Peyer's patch (tissue), 4 donors: ENCODE measurements around the gene SUPT3H. TPM values are rescaled to one million over a fixed set of nuclear protein-coding genes. Genes with fewer than 3 reads are reported as not detected.

Source experiments
- DNase-seq, 3 donors: peaks; one replicate each; pipeline ENCODE4 v3.0.0-alpha.2; 2017 to 2019
- H3K27ac ChIP-seq, 4 donors: fragments of 200-600 bp; sonication (generic); one replicate each; pipeline ENCODE4 v1.5.1; 2016 to 2019
- H3K27me3 ChIP-seq, 2 donors: fragments of 200-600 bp; sonication (generic); one replicate each; pipeline ENCODE4 v1.5.1; 2019
- H3K36me3 ChIP-seq, 3 donors: fragments of 200-600 bp; sonication (generic); one replicate each; pipeline ENCODE4 v1.5.1; 2016 to 2019
- H3K4me1 ChIP-seq, 4 donors: fragments of 200-600 bp; sonication (generic); one replicate each; pipeline ENCODE4 v1.5.1; 2016 to 2019
- H3K4me3 ChIP-seq, 4 donors: fragments of 200-600 bp; sonication (generic); 1 replicate in 3 of 4; 2 replicates in 1 of 4; pipeline ENCODE4 v1.5.1; 2016 to 2019; ENCODE audit warnings: mild to moderate bottlenecking in 1 of 4
- H3K9me3 ChIP-seq, 4 donors: fragments of 200-600 bp; sonication (generic); one replicate each; pipeline ENCODE4 v1.5.1; 2016 to 2019; ENCODE audit warnings: mild to moderate bottlenecking in 1 of 4
- POLR2A ChIP-seq, 2 donors: fragments of 450-650 bp; IDR thresholded peaks; one replicate each; pipeline ENCODE4 v1.5.1; 2017; ENCODE audit warnings: antibody characterized with exemption in 2 of 2, mild to moderate bottlenecking in 2 of 2, moderate library complexity in 2 of 2
- total RNA-seq, 4 donors: library from RNA; depleted of rRNA; stranded (reverse); fragments of >200 nt; gene quantifications; one replicate each; pipeline ENCODE4 v1.1.0, GENCODE V29; 2016
- TF ChIP-seq, protein P1 (sequence below), 6 experiments: fragments of 450-650 bp in 4 of 6; fragments of 200-600 bp in 2 of 6; sonication (generic) in 1 of 6; IDR thresholded peaks; one replicate each; pipeline ENCODE4 v1.5.1; 2017 to 2019; ENCODE audit warnings: antibody characterized with exemption in 6 of 6, mild to moderate bottlenecking in 3 of 6, moderate library complexity in 1 of 6

Gene SUPT3H
- total RNA-seq, 4 donors from 2014 or later, result 2.0 to 17.3 (median 2.7) TPM

DNA sequence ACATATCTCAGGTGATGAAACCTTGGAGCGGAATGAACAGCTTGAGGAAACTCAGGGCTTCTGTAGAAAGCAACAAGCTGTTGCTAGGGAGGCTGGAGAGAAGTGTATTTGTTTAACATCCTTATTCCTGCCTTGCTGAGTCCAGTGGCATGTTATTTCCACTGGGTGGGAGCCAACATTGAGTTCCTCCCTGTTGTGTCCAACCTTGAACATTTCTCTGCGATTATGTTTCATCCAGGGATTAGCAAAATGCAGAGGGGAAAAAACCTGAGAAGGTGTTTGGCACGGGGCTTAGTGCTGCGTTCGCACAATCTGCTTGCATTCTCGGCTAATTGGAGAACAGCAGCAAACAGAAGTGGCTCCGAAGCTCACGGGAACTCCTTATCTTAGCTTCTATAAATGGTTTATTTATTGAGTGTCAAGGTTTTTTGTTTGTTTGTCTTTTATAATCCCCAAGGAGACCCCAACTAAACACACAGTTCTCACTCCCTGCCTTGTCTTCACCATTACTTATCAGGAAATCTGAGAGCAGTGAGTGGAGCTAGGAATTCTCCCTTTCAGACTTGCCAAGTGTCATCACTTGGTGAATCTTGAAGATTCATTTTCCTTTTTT lies 577.5 kb downstream of the SUPT3H start:
- Histone ChIP-seq H3K9me3 (no peaks in the 10 kb centered on the region), H3K4me1 (peaks cover 0 to 9% (median 0%) of the 10 kb centered on the region in 4 donors), H3K4me3 (no peak overlapping the region), H3K36me3 (no peaks in the 10 kb centered on the region), H3K27me3 (no peaks in the 10 kb centered on the region), H3K27ac (no peak overlapping the region)
- TF ChIP-seq POLR2A (IDR thresholded peaks at IDR 0.05), result no peak
- TF ChIP-seq, protein P1, sequence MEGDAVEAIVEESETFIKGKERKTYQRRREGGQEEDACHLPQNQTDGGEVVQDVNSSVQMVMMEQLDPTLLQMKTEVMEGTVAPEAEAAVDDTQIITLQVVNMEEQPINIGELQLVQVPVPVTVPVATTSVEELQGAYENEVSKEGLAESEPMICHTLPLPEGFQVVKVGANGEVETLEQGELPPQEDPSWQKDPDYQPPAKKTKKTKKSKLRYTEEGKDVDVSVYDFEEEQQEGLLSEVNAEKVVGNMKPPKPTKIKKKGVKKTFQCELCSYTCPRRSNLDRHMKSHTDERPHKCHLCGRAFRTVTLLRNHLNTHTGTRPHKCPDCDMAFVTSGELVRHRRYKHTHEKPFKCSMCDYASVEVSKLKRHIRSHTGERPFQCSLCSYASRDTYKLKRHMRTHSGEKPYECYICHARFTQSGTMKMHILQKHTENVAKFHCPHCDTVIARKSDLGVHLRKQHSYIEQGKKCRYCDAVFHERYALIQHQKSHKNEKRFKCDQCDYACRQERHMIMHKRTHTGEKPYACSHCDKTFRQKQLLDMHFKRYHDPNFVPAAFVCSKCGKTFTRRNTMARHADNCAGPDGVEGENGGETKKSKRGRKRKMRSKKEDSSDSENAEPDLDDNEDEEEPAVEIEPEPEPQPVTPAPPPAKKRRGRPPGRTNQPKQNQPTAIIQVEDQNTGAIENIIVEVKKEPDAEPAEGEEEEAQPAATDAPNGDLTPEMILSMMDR (IDR thresholded peaks at IDR 0.05), result peak in 1 of 6 experiments; percentile 19
- DNase-seq, result no peak

- Histone ChIP-seq H3K4me3 (no peak overlapping the region), H3K27ac (no peak overlapping the region), H3K27me3 (no peaks in the 10 kb centered on the region), H3K36me3 (no peaks in the 10 kb centered on the region), H3K9me3 (no peaks in the 10 kb centered on the region), H3K4me1 (peaks cover 0 to 9% (median 0%) of the 10 kb centered on the region in 4 donors)
- DNase-seq, result no peak
- TF ChIP-seq POLR2A (IDR thresholded peaks at IDR 0.05), result no peak
- TF ChIP-seq, protein P1 (IDR thresholded peaks at IDR 0.05), result no peak
Measured at GRCh38 chr6:44797746-44798145, 580.0 kb downstream of the SUPT3H start.

DNA sequence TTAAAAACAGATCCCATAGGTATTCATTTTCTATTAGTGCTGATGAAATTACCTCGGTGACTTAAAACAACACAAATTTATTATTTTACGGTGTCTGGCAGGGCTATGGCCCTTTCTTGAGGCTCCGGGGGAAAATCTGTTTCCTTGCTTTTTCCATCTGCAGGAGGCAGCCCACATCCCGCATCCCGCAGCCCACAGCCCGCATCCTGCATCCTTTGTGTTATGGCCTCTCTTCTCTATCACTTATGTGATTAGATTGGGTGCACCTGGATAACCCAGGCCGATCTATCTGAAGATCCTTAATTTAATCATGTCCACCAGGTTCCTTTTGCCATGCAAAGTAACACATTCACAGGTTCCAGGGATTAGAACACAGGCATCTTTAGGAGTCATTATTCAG lies 582.4 kb downstream of the SUPT3H start:
- H3K9me3 ChIP-seq, result no peaks in the 10 kb centered on the region
- H3K4me1 ChIP-seq, result peaks cover 0 to 8% (median 0%) of the 10 kb centered on the region in 4 donors
- H3K36me3 ChIP-seq, result no peaks in the 10 kb centered on the region
- TF ChIP-seq POLR2A (IDR thresholded peaks at IDR 0.05), result no peak
- TF ChIP-seq, protein P1 (IDR thresholded peaks at IDR 0.05), result no peak
- H3K27ac ChIP-seq, result no peak overlapping the region
- H3K4me3 ChIP-seq, result no peak overlapping the region
- no peaks in the 10 kb centered on the region for H3K27me3 ChIP-seq
- DNase-seq, result no peak

- H3K27ac ChIP-seq, result no peak overlapping the region
- TF ChIP-seq, protein P1 (IDR thresholded peaks at IDR 0.05), result no peak
- TF ChIP-seq POLR2A (IDR thresholded peaks at IDR 0.05), result no peak
Measured at GRCh38 chr6:44789806-44790205, 587.9 kb downstream of the SUPT3H start.

DNA sequence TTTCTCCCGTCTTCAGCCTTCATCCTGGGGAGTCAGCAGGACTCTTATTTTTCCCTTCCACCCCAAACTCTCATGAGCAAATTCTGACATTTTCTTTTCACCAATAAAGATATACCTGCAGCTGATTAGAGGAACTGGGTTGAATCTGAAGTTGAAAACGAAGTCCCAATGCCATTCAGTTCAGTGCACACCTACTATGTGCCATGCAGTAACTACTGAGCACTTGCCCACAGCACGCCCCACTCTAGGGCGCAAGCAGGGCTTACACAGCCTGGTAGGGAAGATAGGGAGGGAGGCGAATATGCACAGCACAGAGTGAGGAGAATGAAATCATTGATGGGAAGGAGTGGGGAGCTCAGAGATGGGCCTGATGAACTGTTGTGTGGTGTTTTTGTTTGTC lies 588.7 kb downstream of the SUPT3H start:
- DNase-seq, result no peak

More at GRCh38 chr6:44789806-44790205, 587.9 kb downstream of the SUPT3H start:
- H3K4me3 ChIP-seq, result no peak overlapping the region
- no peaks in the 10 kb centered on the region for H3K9me3 ChIP-seq
- no peaks in the 10 kb centered on the region for H3K4me1 ChIP-seq
- no peak for DNase-seq
- H3K36me3 ChIP-seq, result no peaks in the 10 kb centered on the region
- H3K27me3 ChIP-seq, result no peaks in the 10 kb centered on the region

More for the DNA sequence above, 588.7 kb downstream of the SUPT3H start:
- no peaks in the 10 kb centered on the region for H3K4me1 ChIP-seq
- no peaks in the 10 kb centered on the region for H3K9me3 ChIP-seq
- H3K27me3 ChIP-seq, result no peaks in the 10 kb centered on the region
- no peaks in the 10 kb centered on the region for H3K36me3 ChIP-seq
- H3K4me3 ChIP-seq, result no peak overlapping the region
- H3K27ac ChIP-seq, result no peak overlapping the region
- TF ChIP-seq POLR2A (IDR thresholded peaks at IDR 0.05), result no peak
- TF ChIP-seq, protein P1 (IDR thresholded peaks at IDR 0.05), result no peak
